HG03045 (cell line): Measurements from ENCODE around the gene CFAP69.
"Not testable (repeated sequence)": the region's sequence is repeated elsewhere in the genome, so short reads cannot be mapped to it uniquely, and the experiment has no call there.

ENCODE experiments used
- ATAC-seq: cut with Tn5 transposase; IDR thresholded peaks from one replicate; pipeline ENCODE4 v1.9.1; 2021; ENCODE audit warnings: mild to moderate bottlenecking, moderate library complexity; ENCODE audit not compliant: unreplicated experiment

CFAP69 gene

DNA sequence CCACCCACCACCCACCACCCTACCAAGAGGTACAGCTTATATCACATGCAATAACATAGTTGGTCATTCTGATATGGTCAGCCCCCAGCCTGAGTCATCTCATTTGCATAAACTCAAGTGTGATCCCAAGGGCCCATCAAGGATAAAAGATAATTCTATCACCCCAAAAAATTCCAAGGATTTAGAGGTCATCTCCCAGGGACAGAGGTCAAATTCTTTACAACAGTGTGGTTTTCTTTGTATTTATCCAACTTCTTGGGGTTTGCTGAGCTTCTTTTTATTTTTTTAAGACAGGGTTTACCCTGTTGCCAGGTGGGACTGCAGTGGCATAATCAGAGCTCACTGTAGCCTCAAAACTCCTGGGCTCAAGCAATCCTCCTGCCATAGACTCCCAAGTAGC, 92.1 kb downstream of the CFAP69 start:
- no peak for ATAC-seq

DNA sequence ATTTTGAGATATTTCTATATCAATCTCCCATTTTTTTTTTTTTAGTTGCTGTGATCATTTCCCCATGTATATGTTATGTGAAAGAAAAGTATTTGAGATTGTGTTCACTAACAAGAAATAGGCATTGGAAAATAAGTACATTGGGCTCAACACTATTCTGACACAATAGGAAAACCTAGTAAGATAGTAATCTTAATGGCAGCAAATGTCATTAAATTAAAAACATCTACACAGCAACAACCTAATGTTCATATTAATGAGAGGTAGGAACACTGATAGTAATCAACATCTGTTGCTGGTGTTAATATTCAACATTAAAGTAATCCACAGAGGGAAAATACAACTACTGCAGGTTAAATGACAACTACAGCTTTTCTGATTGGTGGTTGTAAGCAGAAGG, 100.0 kb downstream of the CFAP69 start:
- ATAC-seq = no peak

DNA sequence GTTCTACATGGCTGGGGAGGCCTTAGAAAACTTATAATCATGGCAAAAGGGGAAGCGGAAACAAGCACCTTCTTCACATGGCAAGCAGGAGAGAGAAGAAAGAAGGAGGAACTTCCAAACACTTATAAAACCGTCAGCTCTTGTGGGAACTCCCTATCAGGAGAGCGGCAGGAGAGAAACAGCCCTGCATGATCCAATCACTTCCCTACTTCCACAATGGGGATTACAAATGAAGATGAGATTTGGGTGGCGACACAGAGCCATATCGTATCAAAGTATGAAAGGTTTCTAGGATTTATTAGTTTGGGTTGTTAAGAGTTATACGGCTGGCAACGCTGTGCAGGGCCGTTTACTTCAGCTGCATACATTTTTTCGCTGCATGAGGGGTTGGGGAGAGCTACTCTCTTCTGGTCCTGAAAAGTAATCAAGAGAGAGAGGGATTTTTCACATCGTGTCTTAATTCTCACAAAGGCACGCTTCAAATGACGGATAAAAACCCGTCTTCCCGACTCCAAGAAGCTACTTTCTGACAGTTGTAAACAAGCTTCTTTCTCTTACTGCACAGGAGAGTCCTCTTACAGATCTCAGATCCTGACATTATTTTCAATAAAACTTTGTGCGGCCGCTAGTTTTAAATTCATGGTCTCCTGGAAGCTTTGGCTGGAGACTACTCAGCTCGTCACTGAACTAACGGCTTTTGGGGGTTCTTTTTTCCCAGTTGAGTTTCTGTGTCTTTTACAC, 100.8 kb downstream of the CFAP69 start:
- peak; percentile 19 for ATAC-seq

DNA sequence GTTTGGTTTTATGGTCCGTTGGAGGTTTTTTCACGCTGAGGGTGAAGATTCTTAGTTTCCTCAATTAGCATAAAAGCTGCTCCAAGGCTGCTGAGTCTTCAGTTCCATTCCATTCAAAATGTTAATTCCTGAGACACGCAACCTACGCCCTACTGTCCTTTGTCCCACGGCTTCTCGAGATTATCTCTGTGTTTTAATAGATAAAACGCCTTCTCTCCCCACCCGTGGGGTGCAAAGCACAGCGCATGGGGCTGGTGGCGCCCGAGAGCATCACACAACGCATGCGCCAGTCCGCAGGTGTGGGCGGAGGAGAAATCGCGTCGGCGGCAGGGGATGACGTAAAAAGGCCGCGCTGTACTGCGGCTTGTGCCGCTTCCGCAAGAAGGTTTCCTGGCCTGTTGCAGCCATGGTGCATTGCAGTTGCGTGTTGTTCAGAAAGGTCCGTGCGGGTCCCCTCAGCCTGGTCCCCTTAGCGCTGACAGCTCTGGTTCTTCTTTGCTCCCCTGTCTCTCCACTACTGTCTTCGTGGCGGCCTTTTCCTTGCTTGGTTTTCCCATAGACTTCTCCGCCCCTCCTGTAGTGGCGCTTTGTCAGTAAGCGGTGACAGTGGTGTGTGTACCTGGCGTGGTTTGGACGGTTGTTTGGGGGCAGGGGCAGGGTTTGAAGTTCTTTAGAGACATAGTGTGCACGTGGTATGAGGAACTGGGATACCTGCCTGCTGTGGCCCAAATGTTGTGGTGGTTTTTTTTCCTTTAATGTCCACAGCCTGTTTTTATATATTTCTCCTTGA, 101.6 kb downstream of the CFAP69 start, which contains the start of gene GTPBP10:
TSS of gene GTPBP10 (plus strand) at position 381 of the 790 bp plus-strand sequence. CDS start at position 407, 26 bp downstream.
- ATAC-seq = peak; percentile 98

DNA sequence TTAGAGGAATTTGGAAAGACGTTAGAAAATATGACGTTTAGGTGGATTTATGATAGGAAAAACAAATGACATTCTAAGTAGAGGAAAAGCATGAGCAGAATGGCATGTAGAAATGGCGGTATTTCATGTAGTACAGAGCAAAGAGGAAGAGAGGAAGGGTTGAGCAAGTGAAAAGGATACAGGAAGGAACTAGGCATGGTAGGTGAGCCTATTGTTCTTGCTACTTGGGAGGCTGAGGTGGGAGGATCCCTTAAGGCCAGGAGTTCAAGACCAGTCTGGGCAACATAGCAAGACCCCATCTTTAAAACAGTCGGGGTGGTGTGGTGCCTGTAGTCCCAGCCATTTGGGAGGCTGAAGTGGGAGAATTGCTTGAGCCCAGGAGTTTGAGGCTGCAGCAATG, 102.8 kb downstream of the CFAP69 start:
- no peak for ATAC-seq

DNA sequence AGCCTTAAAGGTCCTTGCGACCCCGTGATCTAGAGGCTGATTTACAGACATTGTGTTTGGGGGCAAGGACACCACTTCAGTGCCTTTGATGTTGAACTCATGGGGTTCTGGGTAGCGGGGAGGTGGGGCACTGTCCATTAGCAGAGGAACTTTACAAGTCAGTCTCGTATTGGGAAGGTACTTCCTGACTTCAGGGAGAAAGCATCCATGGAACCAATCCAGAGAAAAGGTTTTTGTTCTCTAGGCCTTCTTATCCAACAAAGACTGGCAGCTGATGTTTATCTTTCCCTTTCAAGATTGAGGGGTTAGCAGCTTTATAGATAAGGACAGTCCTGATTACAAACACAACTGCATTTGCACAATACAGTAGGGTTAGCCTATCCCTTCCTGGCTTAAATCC, 104.3 kb downstream of the CFAP69 start:
- ATAC-seq = no peak

DNA sequence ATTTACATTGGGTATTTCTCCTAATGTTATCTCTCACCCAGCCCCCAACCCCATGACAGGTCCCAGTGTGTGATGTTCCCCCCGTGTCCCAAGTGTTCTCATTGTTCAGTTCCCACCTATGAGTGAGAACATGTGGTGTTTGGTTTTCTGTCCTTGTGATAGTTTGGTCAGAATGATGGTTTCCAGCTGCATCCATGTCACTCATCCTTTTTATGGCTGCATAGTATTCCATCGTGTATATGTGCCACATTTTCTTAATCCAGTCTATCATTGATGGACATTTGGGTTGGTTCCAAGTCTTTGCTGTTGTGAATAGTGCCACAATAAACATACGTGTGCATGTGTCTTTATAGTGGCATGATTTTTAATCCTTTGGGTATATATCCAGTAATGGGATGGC, 105.1 kb downstream of the CFAP69 start:
- not testable (repeated sequence) for ATAC-seq

DNA sequence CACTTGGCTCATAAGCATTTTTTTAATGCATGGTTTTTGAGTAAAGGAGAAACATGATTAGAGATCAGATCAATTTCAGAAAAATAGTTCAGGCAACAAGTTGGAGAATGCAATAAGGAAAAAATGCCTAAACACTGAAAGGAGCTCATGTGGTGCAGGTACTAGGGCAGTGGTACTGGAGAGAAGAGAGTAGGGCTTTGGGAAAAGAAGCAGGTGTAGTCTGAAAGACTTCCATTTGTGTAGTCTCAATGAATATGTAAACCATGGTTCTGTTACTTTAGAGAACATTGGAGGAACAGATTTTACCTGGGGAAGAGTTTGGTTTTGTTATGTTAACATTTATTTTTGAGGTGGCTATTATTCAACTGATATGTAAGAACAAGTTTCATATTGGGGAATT, 107.0 kb downstream of the CFAP69 start:
- no peak for ATAC-seq
